Nephron progenitor cell (in vitro differentiated cells): ENCODE results near the gene UTF1.
A peak's percentile ranks its signal among the peaks of the same experiment; 100 is the strongest.

ENCODE experiments used
- DNase-seq: peaks from one replicate; pipeline ENCODE4 v3.0.0; 2021
- H3K27ac Mint-ChIP-seq: 2 replicates; pipeline ENCODE4 v1.8.0; 2021; ENCODE audit warnings: mild to moderate bottlenecking, moderate library complexity, mixed read lengths
- H3K27me3 Mint-ChIP-seq: 2 replicates; pipeline ENCODE4 v1.8.0; 2021; ENCODE audit warnings: mild to moderate bottlenecking, low read depth, mixed read lengths; ENCODE audit not compliant: poor library complexity
- H3K36me3 Mint-ChIP-seq: 2 replicates; pipeline ENCODE4 v1.8.0; 2021; ENCODE audit warnings: low read depth, mixed read lengths
- H3K4me1 Mint-ChIP-seq: 2 replicates; pipeline ENCODE4 v1.8.0; 2021; ENCODE audit warnings: mixed read lengths
- H3K4me3 Mint-ChIP-seq: 2 replicates; pipeline ENCODE4 v1.8.0; 2021; ENCODE audit warnings: mild to moderate bottlenecking, moderate library complexity, mixed read lengths
- H3K9me3 Mint-ChIP-seq: 2 replicates; pipeline ENCODE4 v1.8.0; 2021; ENCODE audit warnings: mild to moderate bottlenecking, moderate library complexity, mixed read lengths
- CTCF ChIP-seq: fragments of 200-600 bp; sonication (generic); IDR thresholded peaks from 2 replicates; pipeline ENCODE4 v1.5.0; 2021; ENCODE audit warnings: antibody characterized with exemption

The UTF1 gene

GRCh38 chr10:133225707-133226191 is 4.3 kb upstream of the UTF1 start:
- DNase-seq = no peak
- Mint-ChIP-seq H3K4me3 (peak overlapping the region; percentile 60), H3K27me3 (peaks cover 73% of the 10 kb centered on the region), H3K4me1 (peaks cover 69% of the 10 kb centered on the region), H3K36me3 (no peaks in the 10 kb centered on the region), H3K27ac (peak overlapping the region; percentile 93), H3K9me3 (peaks cover 5% of the 10 kb centered on the region)
- TF ChIP-seq CTCF = no peak

DNA sequence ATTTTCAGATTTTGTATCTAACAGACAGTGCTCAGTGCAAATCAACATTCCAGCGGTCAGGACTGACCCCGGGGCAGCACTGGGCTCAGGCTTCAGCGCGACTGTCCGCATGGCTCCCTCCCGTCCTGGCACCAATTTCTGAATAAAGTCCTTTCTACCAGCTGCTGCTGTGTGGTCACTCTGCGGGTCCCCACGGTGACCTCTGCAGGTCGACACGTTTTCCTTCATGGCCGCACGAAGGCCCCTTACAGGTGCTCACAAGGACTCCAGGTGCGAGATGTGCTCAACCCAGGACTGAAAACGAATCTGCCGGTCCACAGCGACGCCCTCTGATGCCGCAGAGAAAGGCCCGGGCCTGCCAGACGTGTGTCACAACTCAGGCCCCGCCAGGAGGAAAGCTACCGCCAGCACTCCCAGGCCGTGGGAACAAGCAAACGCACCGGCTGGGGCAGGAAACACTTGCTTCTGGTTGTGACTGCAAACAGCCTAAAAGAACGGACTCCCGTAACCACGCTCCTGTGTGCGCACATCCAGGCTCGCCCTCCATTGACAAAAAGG is 3.7 kb upstream of the UTF1 start:
- DNase-seq = no peak

GRCh38 chr10:133227256-133227655 is 2.8 kb upstream of the UTF1 start:
- no peaks in the 10 kb centered on the region for H3K36me3 Mint-ChIP-seq
- peaks cover 5% of the 10 kb centered on the region for H3K9me3 Mint-ChIP-seq
- DNase-seq = no peak
- peaks cover 69% of the 10 kb centered on the region for H3K4me1 Mint-ChIP-seq
- no peak for TF ChIP-seq CTCF
- H3K27ac Mint-ChIP-seq = no peak overlapping the region
- peaks cover 73% of the 10 kb centered on the region for H3K27me3 Mint-ChIP-seq
- no peak overlapping the region for H3K4me3 Mint-ChIP-seq

More for the DNA sequence above, 3.7 kb upstream of the UTF1 start:
- peaks cover 65% of the 10 kb centered on the region for H3K4me1 Mint-ChIP-seq
- H3K27ac Mint-ChIP-seq = peak overlapping the region; percentile 93
- H3K36me3 Mint-ChIP-seq = no peaks in the 10 kb centered on the region
- no peak for TF ChIP-seq CTCF
- H3K4me3 Mint-ChIP-seq = peak overlapping the region; percentile 60
- H3K9me3 Mint-ChIP-seq = peaks cover 5% of the 10 kb centered on the region
- H3K27me3 Mint-ChIP-seq = peaks cover 72% of the 10 kb centered on the region

DNA sequence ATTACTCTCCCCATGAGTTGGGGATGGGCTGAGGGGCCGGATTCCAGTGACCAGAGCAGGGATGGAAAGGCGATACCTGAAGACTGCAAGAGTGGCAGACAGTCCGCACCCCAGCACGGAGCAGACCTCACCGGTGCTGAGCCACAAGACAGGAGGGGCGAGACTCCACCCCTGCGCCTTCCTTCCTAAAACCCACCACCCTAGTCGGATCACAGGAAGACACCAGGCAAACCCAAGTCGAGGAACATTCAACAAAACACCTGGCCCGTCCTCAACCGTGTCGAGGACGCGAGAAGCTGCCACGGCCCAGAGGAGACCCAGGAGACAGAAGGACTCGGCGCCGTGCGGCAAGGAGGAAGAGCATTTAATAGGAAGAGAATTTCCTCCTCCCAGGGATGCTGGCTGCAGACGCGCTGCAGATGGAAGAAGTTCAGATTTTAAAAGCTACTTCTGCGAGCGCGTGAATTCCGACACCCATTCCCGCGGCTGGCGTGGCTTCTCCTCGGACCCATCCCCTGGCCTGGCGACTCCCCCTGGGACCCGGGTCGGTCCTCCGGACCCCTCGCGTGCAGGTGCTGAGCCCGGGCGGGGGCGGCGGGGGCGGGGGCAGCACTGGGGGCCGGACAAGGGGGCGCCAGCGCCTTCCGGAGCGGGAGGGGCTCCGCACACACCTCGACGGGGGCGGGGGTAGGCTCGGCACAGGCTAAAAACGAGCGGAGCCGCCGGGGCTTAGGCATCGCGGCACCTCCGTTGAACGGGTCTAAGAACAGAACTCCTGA is 563 bp upstream of the UTF1 start:
- TF ChIP-seq CTCF = no peak
- DNase-seq = no peak
- H3K36me3 Mint-ChIP-seq = no peaks in the 10 kb centered on the region
- peak overlapping the region; percentile 76 for H3K4me3 Mint-ChIP-seq
- H3K27ac Mint-ChIP-seq = no peak overlapping the region
- peaks cover 84% of the 10 kb centered on the region for H3K27me3 Mint-ChIP-seq
- peaks cover 65% of the 10 kb centered on the region for H3K4me1 Mint-ChIP-seq
- peaks cover 8% of the 10 kb centered on the region for H3K9me3 Mint-ChIP-seq

DNA sequence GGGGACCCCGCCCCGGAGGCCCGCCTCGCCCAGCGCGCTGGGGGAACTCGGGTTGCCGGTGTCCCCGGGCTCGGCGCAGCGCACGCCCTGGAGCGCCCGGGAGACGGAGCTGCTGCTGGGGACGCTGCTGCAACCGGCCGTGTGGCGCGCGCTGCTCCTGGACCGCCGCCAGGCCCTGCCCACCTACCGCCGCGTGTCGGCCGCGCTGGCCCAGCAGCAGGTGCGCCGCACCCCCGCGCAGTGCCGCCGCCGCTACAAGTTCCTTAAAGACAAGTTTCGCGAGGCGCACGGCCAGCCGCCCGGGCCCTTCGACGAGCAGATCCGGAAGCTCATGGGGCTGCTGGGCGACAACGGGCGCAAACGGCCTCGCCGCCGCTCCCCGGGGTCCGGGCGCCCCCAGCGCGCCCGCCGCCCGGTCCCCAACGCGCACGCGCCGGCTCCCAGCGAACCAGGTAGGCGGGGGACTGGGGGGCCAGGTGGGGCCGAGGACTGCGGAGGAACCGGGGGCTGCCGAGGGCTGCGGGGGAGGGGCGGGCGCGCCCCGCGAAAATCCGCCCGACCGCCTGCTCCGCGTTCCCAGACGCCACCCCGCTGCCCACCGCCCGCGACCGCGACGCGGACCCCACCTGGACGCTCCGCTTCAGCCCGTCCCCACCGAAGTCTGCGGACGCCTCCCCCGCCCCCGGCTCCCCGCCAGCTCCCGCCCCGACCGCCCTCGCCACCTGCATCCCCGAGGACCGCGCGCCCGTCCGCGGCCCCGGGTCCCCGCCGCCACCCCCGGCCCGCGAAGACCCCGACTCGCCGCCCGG is 574 bp downstream of the UTF1 start:
- Mint-ChIP-seq H3K27ac (no peak overlapping the region), H3K4me1 (peaks cover 53% of the 10 kb centered on the region), H3K27me3 (peaks cover 91% of the 10 kb centered on the region), H3K36me3 (no peaks in the 10 kb centered on the region), H3K9me3 (peaks cover 8% of the 10 kb centered on the region), H3K4me3 (no peak overlapping the region)
- DNase-seq = peak; percentile 58
- no peak for TF ChIP-seq CTCF
